HG03039 (cell line): ENCODE results near the gene BMS1.
"Not testable (repeated sequence)": the region's sequence is repeated elsewhere in the genome, so short reads cannot be mapped to it uniquely, and the experiment has no call there.

Experiments
- ATAC-seq: cut with Tn5 transposase; IDR thresholded peaks from one replicate; pipeline ENCODE4 v1.9.1; 2021; ENCODE audit warnings: mild to moderate bottlenecking, moderate library complexity; ENCODE audit not compliant: unreplicated experiment

Gene BMS1

DNA sequence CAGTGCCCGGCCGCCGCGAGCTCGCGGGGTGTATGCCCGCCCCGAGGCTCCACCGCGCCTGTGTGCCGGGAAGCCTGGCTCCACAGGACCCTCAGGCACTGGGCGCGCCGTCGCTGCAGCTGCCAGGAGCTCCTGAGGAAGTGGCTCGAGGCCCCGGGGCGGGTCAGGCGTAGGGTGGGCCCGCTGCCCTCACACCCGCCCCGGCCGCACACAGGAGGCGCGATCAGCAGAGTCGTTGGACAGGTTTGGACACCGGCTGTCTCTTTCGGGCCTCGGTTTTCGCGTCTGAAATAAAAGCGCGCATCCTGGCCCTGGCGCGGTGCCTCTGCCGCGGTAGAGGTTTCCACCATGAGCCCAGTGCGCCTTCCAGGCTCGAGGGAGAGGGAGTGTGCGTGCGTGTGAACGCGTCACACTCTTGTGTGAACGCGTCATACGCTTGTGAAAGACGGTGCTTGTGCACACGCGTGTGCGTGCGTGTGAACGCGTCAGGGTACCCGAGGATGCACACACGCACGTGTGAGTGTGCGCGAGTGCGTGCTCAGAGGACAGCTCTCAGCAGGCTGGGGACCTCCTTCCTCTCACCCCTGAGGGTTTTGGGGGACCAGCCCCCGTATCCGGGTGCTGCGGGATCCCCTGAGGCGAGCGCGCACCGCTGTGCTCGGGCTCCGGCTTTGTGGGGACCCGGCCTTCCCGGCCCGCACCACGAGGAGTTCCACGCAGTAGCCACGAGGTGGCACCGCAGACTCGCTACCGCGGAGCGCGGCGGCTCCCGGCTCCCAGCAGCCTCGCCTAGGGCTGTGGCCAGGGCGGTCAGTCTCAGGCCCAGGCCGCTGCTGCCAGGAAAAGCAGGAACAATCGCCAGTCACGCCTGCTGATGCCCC is 83.8 kb downstream of the BMS1 start:
- ATAC-seq = no peak

DNA sequence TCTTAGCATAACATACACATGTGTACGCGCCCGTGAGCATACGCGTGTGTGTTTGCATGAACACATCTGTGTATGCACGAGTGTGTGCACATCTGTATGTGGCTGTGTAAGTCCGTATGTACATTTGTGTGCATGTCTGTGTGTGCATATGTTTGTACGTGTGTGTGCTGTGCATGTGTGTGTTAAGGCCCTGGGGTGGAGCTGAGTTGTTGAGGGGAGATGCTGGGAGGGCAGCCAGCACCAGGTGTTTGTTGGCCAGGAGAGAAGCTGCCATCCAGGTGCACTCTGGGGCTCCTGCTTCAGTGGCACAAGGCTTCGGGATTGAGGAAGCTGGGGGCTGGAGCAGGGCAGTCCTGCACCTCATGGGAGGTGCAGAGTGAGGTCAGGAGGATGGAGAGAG is 85.0 kb downstream of the BMS1 start:
- ATAC-seq = no peak

DNA sequence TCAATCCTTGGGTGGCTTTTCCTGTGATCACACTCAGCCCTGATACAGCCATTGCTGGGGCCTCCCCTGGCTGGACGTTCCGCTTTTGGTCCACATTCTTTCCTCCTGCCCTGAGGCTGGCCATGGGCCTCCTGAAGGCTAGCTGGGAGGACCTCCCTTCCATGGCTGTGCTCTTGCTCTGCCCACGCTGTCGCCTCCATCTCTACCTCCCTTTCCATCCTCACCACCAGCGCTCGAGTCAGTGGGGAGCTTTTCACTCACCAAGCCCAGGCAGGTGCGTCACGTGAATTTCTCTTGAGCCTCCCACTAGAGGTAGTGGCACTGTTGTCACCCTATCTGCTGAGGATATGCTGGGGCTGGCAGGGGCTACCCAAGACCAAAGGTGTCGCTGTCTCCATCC is 85.9 kb downstream of the BMS1 start:
- no peak for ATAC-seq

DNA sequence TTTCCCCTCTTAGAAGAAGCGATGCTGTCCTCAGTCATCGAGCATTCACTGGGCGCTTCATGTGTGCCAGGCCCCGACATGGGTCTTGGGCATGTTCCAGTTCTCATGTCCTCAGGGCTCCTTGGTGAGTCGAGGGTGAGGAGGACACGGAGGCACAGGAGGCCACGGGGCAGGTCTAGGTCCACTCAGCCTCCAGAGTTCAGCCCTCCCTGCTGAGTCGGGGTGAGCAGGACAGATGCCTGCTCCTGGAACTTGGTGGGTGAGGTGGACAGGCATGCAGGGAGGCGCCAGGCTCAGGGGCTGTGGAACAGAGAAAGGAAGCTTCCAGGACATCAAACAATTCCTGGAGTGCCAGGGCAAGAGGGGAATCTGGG is 87.4 kb downstream of the BMS1 start:
- no peak for ATAC-seq

DNA sequence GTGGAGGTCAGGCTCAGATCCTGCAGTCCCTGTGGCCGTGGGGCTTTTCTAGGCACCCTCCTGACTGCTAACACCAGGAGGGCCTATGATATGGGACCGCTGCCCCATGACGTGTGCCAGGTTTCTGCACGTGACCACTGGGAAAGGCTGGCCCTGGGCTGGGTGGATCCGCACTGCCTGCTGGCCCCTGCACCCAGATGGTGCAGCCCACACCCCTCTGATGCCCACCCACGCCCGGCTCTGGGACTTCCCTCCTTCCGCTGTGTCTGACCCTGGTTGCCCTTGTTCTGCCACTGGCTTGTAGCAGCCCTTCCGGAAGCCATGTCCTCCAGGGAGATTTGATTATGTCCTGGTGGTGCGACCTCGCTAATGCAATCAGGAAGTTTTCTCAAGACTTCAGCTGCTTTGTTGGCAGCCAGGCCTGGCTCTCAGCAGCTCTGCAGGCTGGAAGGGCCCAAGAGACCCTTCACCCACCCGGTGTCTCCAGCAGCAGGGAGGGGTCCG is 88.6 kb downstream of the BMS1 start:
- ATAC-seq = not testable (repeated sequence)

DNA sequence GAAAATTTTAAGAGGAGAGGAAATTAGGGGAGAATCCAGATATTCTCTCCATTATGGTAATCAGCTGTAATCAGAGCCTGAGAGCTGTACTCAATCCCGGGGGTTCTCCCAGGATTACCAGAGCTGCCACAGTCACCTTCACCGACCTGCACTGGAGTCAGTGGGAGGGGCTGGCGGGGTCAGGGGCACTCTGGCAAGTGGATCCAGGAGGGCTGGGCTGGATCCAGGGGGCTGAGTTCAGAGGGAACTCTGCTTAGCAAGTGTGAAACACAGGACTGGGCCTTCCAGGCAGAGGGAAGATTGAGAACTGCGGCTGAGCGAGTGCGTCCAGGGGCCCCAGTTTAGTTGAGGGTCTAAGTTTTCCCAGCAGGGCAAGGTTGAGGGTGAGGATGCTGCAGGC is 89.2 kb downstream of the BMS1 start:
- ATAC-seq = no peak

DNA sequence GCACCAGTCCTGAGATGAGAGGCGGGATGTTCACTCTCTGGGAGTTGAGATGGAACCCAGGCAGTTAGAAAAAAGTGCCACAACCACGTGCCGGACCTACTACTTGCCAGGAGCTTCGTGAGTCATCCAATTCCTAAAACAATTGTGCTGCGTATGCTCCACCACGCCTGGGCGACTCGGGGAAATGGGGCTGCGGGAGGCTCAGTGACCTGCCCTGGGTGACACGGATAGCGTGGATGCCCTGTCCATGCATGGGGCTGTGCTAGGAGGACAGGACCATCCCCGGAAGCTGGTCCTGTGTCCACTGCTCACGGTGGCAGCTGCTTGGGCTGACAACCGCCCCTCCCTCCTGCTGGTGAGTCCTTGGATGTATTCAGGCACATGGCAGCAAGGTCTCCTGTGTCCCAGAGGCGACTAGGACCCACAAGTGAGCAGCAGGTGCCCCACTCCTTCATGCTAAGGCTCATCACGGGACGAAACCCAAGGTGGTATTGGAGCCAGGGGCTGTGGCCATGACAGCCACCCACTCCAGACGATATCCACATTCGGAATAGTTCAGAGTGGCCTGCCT is 90.4 kb downstream of the BMS1 start:
- ATAC-seq = no peak

DNA sequence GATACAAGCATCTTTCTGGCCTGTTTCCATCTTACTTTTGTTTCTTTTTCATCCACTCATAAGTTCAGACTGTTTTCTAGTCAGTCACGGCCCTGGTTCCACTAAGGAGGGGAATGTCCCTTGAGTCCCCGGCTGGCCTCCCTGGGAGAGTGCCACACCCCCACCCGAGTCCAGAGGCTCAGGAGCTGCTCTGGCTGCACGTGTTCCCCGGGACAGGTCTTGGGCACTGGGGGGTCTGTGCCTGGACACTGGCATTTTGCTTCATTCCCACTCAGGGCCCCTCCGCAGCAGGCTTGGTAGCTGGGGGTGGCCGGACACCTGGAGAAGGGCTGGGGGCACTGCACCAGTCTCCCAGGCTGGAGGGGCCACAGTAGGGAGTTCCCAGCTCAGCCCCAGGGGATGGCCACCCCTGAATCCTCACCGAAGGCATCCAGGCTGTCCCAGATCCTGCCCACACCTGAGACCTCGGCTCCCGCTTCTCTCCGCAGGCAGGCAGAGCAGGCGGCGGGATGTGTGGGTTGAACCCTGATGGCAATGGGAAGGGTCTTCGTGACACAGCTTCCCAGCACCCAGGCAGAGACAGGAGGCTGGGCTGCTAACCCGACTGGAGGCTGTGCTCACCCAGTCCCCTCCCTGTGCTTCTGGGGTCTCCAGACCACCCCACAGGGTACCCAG is 92.3 kb downstream of the BMS1 start:
- ATAC-seq = no peak

DNA sequence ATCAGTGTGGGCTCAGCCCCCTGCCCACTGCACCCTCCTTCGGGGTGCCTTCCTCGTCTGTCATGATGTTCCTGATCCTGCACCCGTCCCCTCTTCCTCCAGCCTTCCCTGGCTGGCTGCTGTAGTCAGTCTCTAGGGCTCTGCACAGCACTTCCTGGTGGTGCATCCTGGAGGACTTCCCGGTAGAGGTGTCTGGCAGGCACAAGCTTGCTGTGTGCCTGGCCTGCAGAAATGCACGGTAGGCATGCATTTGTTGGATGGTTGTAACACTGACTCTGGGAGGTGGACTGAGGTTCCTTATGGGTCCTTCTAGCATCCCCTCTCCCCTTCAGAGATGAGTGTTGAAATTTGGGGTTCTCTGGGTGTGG is 92.8 kb downstream of the BMS1 start:
- ATAC-seq = no peak

DNA sequence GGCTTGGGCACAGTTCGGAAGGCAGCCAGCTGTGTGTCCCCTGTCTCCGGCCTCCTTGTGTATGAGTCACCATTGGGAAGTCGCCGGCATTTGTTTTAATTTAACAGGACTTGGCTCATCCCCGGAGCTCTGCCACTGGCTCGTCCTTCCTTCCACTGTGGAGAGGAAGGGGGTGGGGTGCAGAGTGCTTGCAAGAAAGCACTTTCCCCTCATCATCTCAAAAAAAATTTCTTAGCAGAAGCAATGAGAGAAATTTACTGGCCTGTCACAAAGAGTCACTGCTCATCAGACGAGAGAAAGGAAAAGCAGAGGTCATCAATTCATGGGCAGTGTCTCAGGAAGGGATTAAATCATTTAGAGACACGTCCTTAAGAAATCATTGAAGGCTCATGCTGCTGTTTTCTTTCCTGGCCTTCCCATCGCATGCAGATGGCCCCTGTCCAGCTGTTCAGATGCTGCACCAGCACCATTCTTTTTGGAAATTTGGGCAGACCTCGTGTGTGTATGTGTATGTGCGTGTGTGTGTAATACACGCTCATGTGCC is 93.3 kb downstream of the BMS1 start:
- ATAC-seq = no peak

DNA sequence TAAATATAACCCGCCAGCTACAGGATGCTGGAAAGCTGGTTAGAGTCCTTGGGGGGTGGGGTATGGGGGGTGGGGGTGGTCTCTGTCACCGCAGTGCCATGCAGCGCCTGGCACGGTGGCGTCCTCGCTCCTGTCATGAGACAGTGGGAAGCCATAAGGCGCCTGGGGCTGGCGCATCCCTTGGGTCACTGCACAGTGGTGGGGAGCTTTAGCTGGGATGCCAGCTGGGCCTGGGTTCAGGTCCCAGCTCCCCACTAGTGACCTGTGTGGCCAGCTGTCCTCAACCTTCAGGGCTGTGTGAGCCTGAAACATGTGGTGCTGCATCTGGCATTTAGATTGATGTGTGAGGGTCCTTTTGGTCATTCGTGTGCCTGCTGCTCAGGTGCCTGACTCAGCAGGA is 93.9 kb downstream of the BMS1 start:
- ATAC-seq = no peak

DNA sequence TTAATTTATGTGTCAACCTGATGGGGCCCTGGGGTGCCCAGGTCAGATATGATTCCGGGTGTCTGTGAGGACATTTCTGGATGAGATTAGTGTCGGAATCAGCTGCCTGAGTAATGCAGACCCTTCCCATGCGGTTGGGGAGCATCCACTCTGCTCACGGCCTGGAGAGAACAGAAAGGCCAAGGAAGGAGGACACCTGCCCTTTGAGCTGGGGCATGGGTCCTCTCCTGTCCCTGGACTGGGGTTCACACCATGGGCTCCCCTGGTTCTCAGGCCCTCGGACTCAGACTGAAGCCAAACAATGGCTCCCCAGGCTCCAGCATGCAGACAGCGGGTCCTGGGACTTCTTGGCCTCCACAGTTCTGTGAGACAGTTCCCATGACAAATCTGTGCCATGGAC is 94.3 kb downstream of the BMS1 start:
- no peak for ATAC-seq

DNA sequence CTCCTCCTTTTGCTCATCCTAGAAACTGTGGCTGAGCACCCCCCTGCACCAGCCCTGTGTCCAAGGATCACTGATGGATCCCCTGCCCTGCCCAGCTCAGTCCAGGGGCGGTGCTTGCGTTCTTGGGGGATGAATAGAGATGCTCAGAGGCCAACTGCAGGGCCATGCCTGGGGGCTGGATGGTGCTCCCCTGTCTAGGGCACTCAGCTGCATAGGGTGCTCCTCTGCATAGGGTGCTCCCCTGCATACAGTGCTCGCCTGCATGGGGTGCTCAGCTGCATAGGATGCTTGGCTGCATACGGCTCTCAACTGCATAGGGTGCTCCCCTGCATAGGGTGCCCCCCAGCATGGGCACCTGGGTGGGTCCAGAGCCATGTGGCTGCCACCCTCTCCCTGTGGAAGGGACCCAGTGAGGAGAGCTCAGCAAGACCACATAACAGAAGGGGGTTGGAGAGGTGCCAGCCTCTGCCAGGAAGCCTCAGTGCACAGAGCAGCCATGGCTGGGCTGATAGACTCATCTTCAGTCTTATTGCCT is 95.0 kb downstream of the BMS1 start:
- ATAC-seq = no peak

DNA sequence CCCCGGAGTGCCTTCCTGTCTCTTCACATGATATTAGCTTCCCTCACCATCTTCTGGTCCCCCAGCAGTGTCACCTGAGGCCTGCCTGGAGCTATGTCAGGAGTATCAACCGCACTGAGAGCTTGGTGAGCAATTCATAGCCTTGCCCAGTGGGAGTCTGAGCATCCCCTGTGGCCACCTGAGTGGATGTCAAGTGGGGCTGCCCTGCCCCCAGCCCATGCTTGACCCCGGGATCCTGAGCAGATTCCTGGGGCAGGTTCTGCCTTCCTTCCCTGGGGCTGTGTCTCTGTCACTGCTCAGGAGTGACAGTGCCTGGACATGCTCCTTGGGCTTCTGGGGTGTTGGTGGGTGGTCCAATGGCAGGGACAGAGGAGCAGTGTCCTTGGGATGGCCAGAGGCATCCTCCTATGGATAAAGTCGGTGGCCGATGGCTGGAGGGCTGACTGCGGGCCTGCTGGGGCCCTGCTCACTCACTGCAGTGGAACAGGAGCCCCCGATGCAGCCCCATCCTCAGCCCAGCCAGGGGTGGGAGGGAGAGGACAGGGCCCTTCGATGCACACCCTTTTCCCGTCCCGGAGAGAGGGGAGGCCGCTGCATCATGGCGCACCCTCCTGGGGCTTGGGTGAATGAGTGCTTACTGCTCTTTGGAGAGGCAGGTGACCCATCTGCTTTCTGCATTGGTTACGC is 95.7 kb downstream of the BMS1 start:
- no peak for ATAC-seq

DNA sequence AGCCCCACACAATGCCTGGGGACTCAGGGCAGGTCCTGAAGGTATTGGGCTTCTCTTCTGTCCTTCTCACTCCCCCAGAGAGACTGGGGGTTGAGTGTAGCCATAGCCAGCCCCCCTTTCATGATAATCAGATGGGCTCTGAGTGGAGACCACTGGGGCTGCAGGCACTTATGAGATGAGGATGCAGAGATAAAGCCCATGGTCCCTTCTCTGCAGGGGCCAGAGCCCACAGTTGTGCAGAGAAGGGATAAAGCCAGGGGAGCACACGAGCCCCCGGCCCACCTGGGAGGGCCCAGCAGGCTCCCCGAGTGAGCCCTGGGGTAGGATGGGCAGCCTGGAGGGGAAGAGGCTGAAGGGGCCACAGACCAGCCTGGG is 96.2 kb downstream of the BMS1 start:
- no peak for ATAC-seq

DNA sequence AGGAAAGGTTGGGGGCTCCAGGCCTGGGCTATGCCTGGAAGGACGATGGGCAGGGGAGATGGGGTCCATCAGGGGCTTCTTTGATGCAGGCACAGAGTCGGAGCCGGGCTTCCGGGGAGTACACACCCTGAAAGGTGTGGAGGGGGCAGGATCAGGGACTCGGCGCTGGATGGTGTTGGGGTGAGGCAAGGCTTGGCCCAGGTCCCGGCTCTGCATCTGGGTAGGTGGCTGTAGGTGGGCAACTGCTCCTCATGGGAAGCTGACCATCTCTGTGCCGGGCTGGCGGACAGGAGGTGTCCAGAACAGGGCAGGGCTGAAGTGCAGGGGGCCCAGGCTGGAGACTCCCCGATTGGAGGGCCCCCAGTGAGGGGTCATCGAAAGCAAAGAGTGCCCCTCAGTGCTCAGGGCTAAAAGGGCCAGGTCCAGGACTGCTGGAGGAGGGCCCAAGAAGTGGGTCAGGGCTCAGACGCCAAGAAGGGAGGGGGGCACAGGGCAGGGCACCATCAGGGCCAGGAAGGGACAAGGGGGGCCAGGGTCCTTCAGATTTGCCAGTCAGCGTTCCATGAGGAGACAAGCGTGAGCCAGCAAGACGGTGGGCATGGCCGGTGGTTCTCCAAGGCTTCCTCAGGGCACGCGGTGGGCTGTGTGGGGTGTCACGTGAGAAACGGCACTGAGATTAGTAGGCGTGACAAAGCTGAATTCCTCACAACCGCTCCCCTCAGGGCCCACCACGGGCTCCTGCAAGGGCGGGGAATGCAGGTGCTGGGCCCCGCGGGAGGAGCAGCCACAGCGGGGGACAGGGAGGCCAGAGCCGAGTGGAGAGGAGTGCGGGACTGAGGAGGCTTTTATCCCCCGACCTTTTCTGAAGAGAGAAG is 97.0 kb downstream of the BMS1 start:
- no peak for ATAC-seq

DNA sequence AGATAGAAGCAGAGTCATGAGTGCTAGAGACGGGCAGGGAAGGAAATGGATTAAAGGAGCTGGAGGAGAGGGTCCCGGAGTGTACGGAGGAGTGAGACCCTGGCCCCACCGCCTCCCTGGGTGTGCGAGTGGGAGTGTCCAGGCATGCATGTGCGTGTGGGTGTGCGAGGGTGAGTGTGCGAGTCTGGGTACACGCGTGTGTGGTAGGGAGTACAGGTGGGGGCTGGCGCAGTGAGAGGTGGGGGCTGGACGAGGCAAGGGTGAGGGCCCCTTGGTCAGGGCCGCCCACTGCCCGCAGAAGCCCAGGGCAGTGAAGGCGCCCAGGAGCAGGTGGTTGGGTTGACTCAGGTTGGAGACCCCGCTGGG is 97.6 kb downstream of the BMS1 start:
- ATAC-seq = no peak

DNA sequence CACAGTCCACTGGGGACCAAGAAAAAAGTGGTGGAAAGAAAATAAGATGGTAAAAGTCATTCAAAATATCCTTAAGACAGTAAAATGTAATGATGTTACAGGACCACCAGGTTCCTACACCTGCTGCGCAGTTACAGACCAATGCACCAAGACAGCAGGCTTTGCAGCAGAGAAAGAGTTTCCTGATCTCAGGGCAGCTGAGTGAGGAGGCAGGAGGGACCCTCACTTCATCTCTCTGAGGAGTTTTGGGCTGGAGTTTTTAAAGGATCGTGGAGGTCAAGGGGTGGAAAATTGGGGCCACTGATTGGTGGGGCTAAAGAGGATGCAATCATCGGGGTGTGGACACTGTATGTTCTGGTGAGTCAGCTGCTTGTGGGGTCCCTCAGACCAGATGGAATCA is 100.0 kb downstream of the BMS1 start:
- ATAC-seq = no peak
